Measurements from ENCODE around the gene RBL2.

Gene RBL2

GRCh38 chr16:53433509-53433908 is 762 bp upstream of the RBL2 start:
- no peak for TF ChIP-seq GATA1 (IDR thresholded peaks at IDR 0.05; ENCODE audit: low read depth, low read length)
- TF ChIP-seq POLR2A (IDR thresholded peaks at IDR 0.05; ENCODE audit: low read length): no peak
- no peak for DNase-seq

- TF ChIP-seq GATA1 (IDR thresholded peaks at IDR 0.05; ENCODE audit: low read depth, low read length) (no peak), POLR2A (IDR thresholded peaks at IDR 0.05; ENCODE audit: low read length) (no peak)
- DNase-seq: no peak
Measured at GRCh38 chr16:53433930-53434376, 318 bp upstream of the RBL2 start.

GRCh38 chr16:53435066-53435688 is 906 bp downstream of the RBL2 start:
- DNase-seq: peak; percentile 92
- TF ChIP-seq POLR2A (IDR thresholded peaks at IDR 0.05; ENCODE audit: low read length) (peak; percentile 64), GATA1 (IDR thresholded peaks at IDR 0.05; ENCODE audit: low read depth, low read length) (no peak)

- DNase-seq: no peak
- no peak for TF ChIP-seq GATA1 (IDR thresholded peaks at IDR 0.05; ENCODE audit: low read depth, low read length)
- TF ChIP-seq POLR2A (IDR thresholded peaks at IDR 0.05; ENCODE audit: low read length): no peak
Measured at GRCh38 chr16:53440125-53440524, 5.9 kb downstream of the RBL2 start.

GRCh38 chr16:53445534-53445933 is 11.3 kb downstream of the RBL2 start:
- TF ChIP-seq POLR2A (IDR thresholded peaks at IDR 0.05; ENCODE audit: low read length) (no peak), GATA1 (IDR thresholded peaks at IDR 0.05; ENCODE audit: low read depth, low read length) (no peak)

GRCh38 chr16:53446090-53446489 is 11.8 kb downstream of the RBL2 start:
- no peak for DNase-seq
- TF ChIP-seq POLR2A (IDR thresholded peaks at IDR 0.05; ENCODE audit: low read length) (no peak), GATA1 (IDR thresholded peaks at IDR 0.05; ENCODE audit: low read depth, low read length) (no peak)

More at GRCh38 chr16:53445534-53445933, 11.3 kb downstream of the RBL2 start:
- no peak for DNase-seq

GRCh38 chr16:53449816-53450517 is 15.7 kb downstream of the RBL2 start:
- DNase-seq: no peak
- TF ChIP-seq POLR2A (IDR thresholded peaks at IDR 0.05; ENCODE audit: low read length): no peak
- no peak for TF ChIP-seq GATA1 (IDR thresholded peaks at IDR 0.05; ENCODE audit: low read depth, low read length)

GRCh38 chr16:53453928-53454327 is 19.7 kb downstream of the RBL2 start:
- TF ChIP-seq GATA1 (IDR thresholded peaks at IDR 0.05; ENCODE audit: low read depth, low read length) (no peak), POLR2A (IDR thresholded peaks at IDR 0.05; ENCODE audit: low read length) (no peak)
- DNase-seq: no peak

GRCh38 chr16:53456625-53457024 is 22.4 kb downstream of the RBL2 start:
- no peak for DNase-seq
- TF ChIP-seq GATA1 (IDR thresholded peaks at IDR 0.05; ENCODE audit: low read depth, low read length) (no peak), POLR2A (IDR thresholded peaks at IDR 0.05; ENCODE audit: low read length) (no peak)

GRCh38 chr16:53457670-53458069 is 23.4 kb downstream of the RBL2 start:
- no peak for DNase-seq
- TF ChIP-seq POLR2A (IDR thresholded peaks at IDR 0.05; ENCODE audit: low read length): no peak
- no peak for TF ChIP-seq GATA1 (IDR thresholded peaks at IDR 0.05; ENCODE audit: low read depth, low read length)

GRCh38 chr16:53458635-53459034 is 24.4 kb downstream of the RBL2 start:
- DNase-seq: no peak

GRCh38 chr16:53465606-53466280 is 31.5 kb downstream of the RBL2 start:
- DNase-seq: peak; percentile 86 to 88
- no peak for TF ChIP-seq POLR2A (IDR thresholded peaks at IDR 0.05; ENCODE audit: low read length)
- no peak for TF ChIP-seq GATA1 (IDR thresholded peaks at IDR 0.05; ENCODE audit: low read depth, low read length)

More at GRCh38 chr16:53458635-53459034, 24.4 kb downstream of the RBL2 start:
- TF ChIP-seq POLR2A (IDR thresholded peaks at IDR 0.05; ENCODE audit: low read length) (no peak), GATA1 (IDR thresholded peaks at IDR 0.05; ENCODE audit: low read depth, low read length) (no peak)

- no peak for DNase-seq
- TF ChIP-seq GATA1 (IDR thresholded peaks at IDR 0.05; ENCODE audit: low read depth, low read length) (no peak), POLR2A (IDR thresholded peaks at IDR 0.05; ENCODE audit: low read length) (no peak)
Measured at GRCh38 chr16:53476867-53477266, 42.6 kb downstream of the RBL2 start.

GRCh38 chr16:53478965-53479364 is 44.7 kb downstream of the RBL2 start:
- DNase-seq: no peak
- TF ChIP-seq POLR2A (IDR thresholded peaks at IDR 0.05; ENCODE audit: low read length) (no peak), GATA1 (IDR thresholded peaks at IDR 0.05; ENCODE audit: low read depth, low read length) (no peak)
